ENCODE measurements around the gene DRGX. TPM values are rescaled to one million over a fixed set of nuclear protein-coding genes. Genes with fewer than 3 reads are reported as not detected.

DRGX gene
- polyA plus RNA-seq, 1 experiment = not detected

- Histone ChIP-seq H3K4me3 (ENCODE audit: low read depth, low read length) (no peak overlapping the region), H3K27ac (ENCODE audit: low read depth, low read length) (no peak overlapping the region), H3K27me3 (ENCODE audit: control insufficient read depth, insufficient read depth, low read length) (peaks cover 33% of the 10 kb centered on the region), H3K9me3 (ENCODE audit: control insufficient read depth, insufficient read depth, low read length) (no peaks in the 10 kb centered on the region; the same call in 1 of the 2 replicates)
- ChIA-PET POLR2A (no interaction called here), CTCF (no interaction called here)
- DNase-seq (ENCODE audit: low read depth, low spot score) = no peak
- no peak for TF ChIP-seq CTCF (IDR thresholded peaks at IDR 0.05; ENCODE audit: low read depth, low read length)
Measured at GRCh38 chr10:49385939-49386922, 9.7 kb downstream of the DRGX start.

- H3K9me3 ChIP-seq (ENCODE audit: control insufficient read depth, insufficient read depth, low read length) = no peaks in the 10 kb centered on the region; the same call in 1 of the 2 replicates
- no peak for DNase-seq (ENCODE audit: low read depth, low spot score)
- TF ChIP-seq CTCF (IDR thresholded peaks at IDR 0.05; ENCODE audit: low read depth, low read length) = no peak
- no peak overlapping the region for H3K27ac ChIP-seq (ENCODE audit: low read depth, low read length)
- ChIA-PET CTCF (no interaction called here), POLR2A (no interaction called here)
- peaks cover 28% of the 10 kb centered on the region for H3K27me3 ChIP-seq (ENCODE audit: control insufficient read depth, insufficient read depth, low read length)
- H3K4me3 ChIP-seq (ENCODE audit: low read depth, low read length) = no peak overlapping the region
Measured at GRCh38 chr10:49384268-49384953, 11.5 kb downstream of the DRGX start.

GRCh38 chr10:49383853-49384252, 12.0 kb downstream of the DRGX start:
- Histone ChIP-seq H3K4me3 (ENCODE audit: low read depth, low read length) (no peak overlapping the region), H3K27me3 (ENCODE audit: control insufficient read depth, insufficient read depth, low read length) (peaks cover 28% of the 10 kb centered on the region), H3K27ac (ENCODE audit: low read depth, low read length) (no peak overlapping the region), H3K9me3 (ENCODE audit: control insufficient read depth, insufficient read depth, low read length) (no peaks in the 10 kb centered on the region; the same call in 1 of the 2 replicates)
- ChIA-PET CTCF (no interaction called here), POLR2A (no interaction called here)
- DNase-seq (ENCODE audit: low read depth, low spot score) = no peak
- no peak for TF ChIP-seq CTCF (IDR thresholded peaks at IDR 0.05; ENCODE audit: low read depth, low read length)

GRCh38 chr10:49382826-49383225, 13.1 kb downstream of the DRGX start:
- Histone ChIP-seq H3K27ac (ENCODE audit: low read depth, low read length) (no peak overlapping the region), H3K27me3 (ENCODE audit: control insufficient read depth, insufficient read depth, low read length) (peaks cover 24% of the 10 kb centered on the region), H3K4me3 (ENCODE audit: low read depth, low read length) (no peak overlapping the region), H3K9me3 (ENCODE audit: control insufficient read depth, insufficient read depth, low read length) (no peaks in the 10 kb centered on the region; the same call in 1 of the 2 replicates)
- TF ChIP-seq CTCF (IDR thresholded peaks at IDR 0.05; ENCODE audit: low read depth, low read length) = no peak
- POLR2A ChIA-PET = no interaction called here
- CTCF ChIA-PET = no interaction called here
- no peak for DNase-seq (ENCODE audit: low read depth, low spot score)

GRCh38 chr10:49382226-49382625, 13.7 kb downstream of the DRGX start:
- TF ChIP-seq CTCF (IDR thresholded peaks at IDR 0.05; ENCODE audit: low read depth, low read length) = no peak
- CTCF ChIA-PET = no interaction called here

More at GRCh38 chr10:49382226-49382625, 13.7 kb downstream of the DRGX start:
- Histone ChIP-seq H3K27me3 (ENCODE audit: control insufficient read depth, insufficient read depth, low read length) (peaks cover 26% of the 10 kb centered on the region), H3K27ac (ENCODE audit: low read depth, low read length) (no peak overlapping the region), H3K4me3 (ENCODE audit: low read depth, low read length) (no peak overlapping the region), H3K9me3 (ENCODE audit: control insufficient read depth, insufficient read depth, low read length) (no peaks in the 10 kb centered on the region; the same call in 1 of the 2 replicates)
- no peak for DNase-seq (ENCODE audit: low read depth, low spot score)
- POLR2A ChIA-PET = no interaction called here

All from AG04450 (cell line).